ENCODE measurements around the gene YEATS2.
"Not testable (repeated sequence)": the region's sequence is repeated elsewhere in the genome, so short reads cannot be mapped to it uniquely, and the experiment has no call there.

YEATS2 gene

GRCh38 chr3:183779896-183780465, 82.4 kb downstream of the YEATS2 start:
- no peak for DNase-seq

GRCh38 chr3:183781246-183781645, 83.6 kb downstream of the YEATS2 start:
- no peak for DNase-seq

DNA sequence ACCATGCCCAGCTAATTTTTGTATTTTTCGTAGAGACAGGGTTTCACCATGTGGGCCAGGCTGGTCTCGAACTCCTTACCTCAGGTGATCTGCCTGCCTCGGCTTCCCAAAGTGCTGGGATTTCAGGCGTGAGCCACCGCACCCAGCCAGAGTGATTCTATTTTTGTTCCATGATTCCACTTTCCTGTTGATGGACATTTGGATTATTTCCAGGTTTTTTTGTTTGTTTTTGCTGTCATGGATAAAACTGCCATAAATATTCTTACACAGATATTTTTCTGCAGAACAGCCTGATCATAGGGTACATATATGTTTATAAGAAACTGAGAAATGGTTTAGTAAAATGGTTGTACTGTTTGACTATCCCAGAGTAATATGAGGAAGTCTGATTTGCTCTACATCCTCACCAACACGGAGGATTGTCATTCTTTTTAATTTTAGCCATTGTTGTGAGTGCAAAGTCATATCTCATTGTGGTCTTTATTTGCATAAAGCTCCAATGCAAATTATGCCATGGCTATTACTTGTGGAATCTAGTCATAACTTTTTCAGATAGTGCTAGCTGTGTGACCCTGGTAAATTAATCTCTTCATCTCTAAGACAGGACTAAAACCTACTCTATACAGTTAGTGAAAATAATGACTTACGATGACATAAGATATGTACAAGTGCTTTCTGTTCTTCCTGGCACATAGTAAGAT, 85.1 kb downstream of the YEATS2 start:
- peak; percentile 32 to 52 for DNase-seq

- DNase-seq, result not testable (repeated sequence)
Measured at GRCh38 chr3:183784503-183784902, 86.9 kb downstream of the YEATS2 start.

DNA sequence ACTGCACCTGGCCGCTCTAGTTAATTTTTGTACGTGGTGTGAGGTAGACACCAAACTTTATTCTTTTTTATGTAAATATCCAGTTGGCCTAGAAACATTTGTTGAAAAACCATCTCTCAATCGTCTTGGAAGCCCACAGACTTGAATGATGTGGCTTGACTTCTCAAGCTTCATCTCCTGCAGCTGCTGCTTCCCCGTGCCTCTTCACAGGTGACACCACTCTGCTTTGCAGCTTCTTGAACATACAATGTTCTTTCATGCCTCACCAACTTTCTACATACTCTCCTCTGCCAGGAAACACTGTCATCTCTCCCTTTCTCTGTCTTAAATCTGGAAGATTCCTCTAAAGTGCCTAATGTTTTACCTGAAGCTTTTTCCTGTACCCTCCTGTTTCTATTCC, 92.2 kb downstream of the YEATS2 start:
- no peak for DNase-seq

DNA sequence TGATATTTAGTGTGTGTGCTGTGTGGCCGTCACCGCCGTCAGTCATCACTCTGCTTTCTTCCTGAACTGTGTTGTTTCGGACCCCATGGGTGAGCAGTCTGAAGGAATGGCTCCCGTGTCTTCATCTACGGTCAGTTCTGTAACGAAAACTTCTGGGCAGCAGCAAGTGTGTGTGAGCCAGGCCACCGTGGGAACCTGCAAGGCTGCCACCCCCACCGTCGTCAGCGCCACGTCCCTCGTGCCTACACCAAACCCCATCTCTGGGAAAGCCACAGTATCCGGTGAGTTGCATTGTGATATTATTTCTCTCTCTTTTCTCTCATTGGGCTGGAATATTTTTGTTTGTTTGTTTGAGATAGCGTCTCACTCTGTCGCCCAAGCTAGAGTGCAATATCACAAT, 93.1 kb downstream of the YEATS2 start:
- no peak for DNase-seq

GRCh38 chr3:183792976-183793375, 95.4 kb downstream of the YEATS2 start:
- DNase-seq, result no peak

DNA sequence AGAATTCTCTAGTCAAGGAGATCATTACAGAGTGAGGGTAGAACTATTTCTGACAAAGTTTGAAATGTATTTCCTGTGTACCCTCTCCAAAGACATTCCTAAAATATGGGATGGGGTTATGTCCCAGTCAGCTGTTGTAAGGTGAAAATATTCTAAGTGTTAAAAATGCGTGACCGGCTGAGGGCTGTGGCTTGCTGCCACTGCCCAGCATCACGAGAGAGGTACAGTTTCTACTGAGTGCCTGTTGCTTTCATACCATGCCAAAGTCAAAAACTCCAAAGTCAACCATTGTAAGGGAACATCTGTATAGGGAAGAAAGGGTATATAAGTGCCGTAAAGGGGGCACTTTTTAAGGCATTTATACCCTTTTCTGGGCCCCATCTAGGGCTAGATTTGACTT, 96.9 kb downstream of the YEATS2 start:
- no peak for DNase-seq

GRCh38 chr3:183796372-183796771, 98.8 kb downstream of the YEATS2 start:
- no peak for DNase-seq

DNA sequence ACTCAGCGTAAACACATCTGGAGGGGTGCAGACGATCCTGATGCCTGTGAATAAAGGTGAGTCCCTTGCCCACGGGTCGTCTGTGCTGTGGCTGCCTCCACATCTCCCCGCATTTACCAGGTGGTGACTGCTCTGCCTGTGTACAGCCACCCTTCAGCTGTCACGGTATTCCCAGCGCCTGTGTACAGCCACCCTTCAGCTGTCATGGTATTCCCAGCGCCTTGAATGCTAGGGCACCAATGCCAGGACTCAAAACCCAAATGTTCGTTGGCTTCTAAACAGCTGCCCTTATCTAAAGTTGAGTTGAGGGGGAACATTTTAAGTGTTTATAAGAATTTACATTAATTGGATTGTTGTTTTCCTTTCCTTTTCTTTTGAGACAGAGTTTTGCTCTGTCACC, 100.4 kb downstream of the YEATS2 start:
- DNase-seq, result no peak

- DNase-seq, result no peak
Measured at GRCh38 chr3:183799461-183799860, 101.9 kb downstream of the YEATS2 start.

DNA sequence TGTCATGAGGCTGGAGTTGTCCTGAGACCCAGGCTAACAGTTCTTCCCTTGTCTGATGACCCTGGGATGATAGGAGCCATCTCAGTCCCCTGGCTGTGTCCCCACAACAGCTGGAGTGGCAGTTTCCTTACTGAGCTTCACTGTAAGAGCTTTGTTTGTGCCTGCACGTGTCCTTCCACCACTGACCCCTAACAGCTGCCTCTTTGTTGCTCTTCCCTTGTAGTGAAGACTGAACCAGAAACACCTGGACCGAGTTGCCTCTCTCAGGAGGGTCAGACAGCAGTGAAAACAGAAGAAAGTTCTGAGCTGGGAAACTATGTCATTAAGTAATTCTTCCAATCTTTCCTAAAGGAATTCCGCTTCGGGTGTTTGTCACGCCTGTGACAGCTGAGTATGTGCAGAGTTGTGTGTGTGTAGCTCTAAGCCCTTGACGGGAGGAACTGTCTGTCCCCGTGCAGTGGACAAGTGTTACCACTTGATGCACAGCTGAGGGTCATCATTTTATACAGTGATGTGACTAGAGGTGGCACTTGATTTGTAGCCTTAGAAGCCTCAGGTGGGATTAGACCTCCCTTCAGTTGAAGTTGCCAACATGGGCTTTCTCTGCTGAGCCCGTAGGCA, 102.8 kb downstream of the YEATS2 start:
- no peak for DNase-seq

DNA sequence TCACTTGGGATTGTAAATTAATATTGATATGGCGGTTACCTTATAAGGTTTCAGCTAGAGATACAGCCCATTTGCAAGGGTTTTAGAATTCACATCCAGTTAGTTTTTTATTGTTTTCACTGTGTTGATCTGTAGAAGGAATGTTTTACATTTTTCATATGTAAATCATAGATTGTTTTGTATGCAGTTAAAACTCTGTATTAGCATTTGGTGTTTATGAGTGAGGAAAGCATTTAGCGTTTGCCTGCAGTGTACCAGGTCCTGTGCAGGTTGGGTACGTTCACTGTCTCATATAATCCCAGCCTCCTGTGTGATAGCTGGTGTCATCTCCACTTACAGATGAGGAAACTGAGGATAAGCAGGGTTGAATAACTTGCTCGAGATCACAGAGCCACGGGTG, 104.0 kb downstream of the YEATS2 start:
- no peak for DNase-seq

DNA sequence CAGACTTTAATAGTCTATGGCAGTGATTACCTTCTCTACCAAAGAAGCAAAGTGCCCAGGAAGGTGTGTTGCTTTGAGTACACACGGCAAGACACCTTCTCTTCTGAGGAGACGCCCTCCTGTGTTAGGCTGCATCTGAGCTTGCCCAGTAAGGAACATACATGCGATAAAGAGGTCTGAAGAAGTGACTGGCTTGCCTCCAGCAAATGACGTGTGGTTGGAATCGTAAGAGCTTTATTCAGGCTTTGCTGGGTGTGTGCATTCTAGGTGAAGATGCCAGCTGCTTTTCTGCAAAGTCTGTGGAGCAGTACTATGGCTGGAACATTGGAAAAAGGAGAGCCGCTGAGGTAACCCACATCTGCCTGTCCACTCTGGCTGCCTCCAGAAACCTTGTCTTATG, 105.4 kb downstream of the YEATS2 start:
- no peak for DNase-seq

DNA sequence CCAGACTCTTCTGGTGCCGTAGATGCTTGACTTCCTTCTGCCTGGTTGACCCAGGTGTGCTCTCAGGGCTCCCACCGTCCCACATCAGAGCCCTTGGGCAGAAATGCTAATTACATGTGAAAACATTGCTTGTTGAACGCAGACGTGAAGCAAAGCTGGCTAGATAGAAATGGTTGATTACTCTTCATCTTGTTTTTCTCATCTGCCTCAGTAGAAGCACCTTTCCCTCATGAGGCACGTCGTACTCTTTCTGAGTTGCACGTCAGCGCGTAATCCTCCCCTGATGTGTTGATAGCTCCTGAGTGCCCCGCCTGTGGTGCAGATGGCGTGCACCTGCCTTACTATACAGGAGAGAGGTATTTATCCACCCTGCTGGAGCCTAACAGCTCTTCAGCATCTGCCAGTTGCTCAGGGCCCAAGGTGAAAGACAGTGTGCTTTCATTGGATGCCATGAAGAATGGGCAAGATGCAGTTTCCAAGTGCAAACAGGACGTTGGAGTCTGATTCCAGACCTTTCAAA, 109.7 kb downstream of the YEATS2 start:
- no peak for DNase-seq

- DNase-seq, result no peak
Measured at GRCh38 chr3:183807881-183808280, 110.3 kb downstream of the YEATS2 start.

DNA sequence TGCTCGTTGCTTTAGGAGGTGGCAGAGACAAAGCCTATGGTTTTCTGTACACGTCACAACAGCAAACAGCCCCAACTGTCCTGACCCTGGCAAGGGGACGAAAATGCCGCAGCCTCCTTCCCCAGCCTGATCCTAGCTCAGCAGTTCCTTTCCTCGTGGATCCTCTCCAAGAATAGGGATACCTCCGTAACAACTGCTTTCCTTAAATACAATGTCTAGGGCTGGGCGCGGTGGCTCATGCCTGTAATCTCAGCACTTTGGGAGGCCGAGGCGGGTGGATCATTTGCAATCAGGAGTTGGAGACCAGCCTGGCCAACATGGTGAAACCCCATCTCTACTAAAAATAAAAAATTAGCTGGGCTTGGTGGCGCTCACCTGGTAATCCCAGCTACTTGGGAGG, 110.8 kb downstream of the YEATS2 start:
- no peak for DNase-seq

- DNase-seq, result no peak
Measured at GRCh38 chr3:183809270-183809669, 111.7 kb downstream of the YEATS2 start.

DNA sequence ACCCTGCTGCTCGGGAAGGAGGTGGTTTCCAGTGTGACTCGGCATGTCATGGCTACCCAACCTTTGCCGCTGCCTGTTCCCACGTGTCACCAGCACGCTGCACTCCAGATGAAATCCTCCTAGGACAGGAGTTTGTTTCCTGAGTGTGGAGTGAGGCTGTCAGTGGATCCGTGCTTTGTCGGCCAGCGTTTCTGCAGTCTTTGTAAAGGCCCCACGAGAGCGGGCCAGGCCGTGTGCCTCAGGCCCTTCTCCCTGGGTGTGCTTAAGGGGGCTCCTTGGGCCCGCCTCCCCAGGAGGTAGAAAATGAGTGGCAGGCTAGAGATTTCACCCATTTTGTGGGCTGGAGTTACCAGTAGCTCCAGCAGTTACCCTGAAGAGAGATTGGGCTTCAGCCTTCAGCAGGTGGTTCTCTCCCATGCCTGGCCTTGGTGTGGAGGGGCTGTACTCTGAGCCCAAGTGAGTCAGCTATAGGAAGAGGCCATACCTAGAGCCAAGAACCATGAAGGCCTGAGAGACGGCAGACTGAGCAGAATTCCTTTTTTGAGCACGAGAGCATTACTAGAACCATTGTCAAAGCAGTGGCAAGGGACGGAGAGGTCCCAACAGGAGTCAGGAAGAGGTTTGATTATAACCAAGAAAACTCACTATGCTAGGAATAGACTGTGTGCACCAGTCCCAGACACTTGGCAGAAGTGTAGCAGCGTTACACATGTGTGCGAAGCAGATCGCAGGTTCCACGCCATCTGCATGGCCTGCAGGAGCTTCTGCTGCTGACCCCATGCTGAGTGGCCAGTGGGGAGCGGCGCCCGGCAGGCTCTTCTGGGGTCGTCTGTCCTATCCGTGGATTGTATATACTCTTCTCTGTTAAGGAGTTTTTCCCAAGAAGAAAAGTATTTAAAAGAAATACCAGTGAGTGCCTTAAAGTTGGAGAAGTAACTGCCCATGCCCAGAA, 113.3 kb downstream of the YEATS2 start:
- no peak for DNase-seq

DNA sequence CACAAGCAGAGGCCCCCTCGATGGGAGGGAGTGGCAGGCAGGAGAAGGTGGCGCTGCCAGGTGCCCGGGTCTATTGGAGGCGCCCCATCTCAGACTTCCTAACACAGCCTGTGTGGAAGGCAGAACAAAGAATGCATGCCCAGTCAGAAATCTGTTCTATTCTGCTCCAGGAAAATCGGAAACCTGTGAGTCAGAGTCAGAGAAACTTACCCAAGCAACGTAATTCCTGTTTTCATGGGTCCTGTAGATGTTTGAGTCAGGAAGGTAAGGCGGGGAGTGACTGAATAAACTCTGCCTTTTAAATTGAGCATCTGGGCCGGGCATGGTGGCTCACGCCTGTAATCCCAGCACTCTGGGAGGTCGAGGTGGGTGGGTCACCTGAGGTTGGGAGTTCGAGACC, 114.0 kb downstream of the YEATS2 start:
- no peak for DNase-seq

DNA sequence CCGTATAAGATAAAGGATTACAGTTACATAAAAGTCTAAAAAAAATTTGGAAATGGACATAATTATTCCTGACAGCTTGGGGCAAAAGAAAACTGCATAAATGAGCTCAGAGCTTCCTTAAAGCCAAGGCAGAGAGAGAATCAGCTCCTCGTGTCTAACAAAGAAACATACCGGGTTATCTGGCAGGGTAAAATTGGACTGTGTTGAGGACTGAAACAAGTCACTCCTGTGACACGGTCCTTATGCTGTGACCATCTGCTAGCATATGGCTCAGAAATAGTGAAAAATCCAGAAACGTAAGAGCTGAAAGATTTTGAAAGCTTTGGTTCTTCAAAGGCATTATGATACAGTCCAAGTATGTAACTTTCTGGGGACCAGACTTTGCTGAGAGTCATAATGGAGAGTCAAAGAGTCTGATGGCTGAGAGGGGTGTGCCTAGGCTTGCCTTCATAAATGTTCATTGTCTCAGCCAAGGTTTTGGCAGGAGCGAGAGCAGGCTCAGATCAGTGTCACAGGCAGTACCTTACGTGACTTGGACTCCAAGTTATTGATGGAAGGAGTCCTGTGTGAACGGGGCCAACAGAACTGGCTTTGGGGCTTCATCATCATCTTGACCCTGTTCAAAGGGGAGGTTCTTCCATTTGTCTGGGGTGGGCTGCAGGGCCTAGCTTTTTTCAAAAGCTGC, 115.3 kb downstream of the YEATS2 start:
- no peak for DNase-seq

GRCh38 chr3:183814240-183814639, 116.6 kb downstream of the YEATS2 start:
- DNase-seq, result no peak

GRCh38 chr3:183815563-183815940, 118.0 kb downstream of the YEATS2 start:
- DNase-seq, result no peak
